GM12878 (cell line): Measurements from ENCODE around the gene MAN1A1. TPM values are rescaled to one million over a fixed set of nuclear protein-coding genes. Genes with fewer than 3 reads are reported as not detected.

Experiments used
- ATAC-seq: fragments of 200-7000 bp; cut with Tn5 transposase; 3 replicates; pipeline ENCODE4 v1.9.1; 2020; ENCODE audit warnings: mild to moderate bottlenecking, moderate library complexity
- BruUV-seq: library from RNA; stranded (reverse); fragments of 400-500 nt; replicated peaks from 2 replicates; lab custom pipeline; 2021; lab: Mats Ljungman, UMichigan
- CTCF ChIA-PET: fragments of 300-600 bp; sonication (Branson Sonifier 250); formaldehyde crosslinking; extraction: SDS; loops from one replicate; lab custom pipeline; 2021; ENCODE audit warnings: inconsistent platforms; lab: Yijun Ruan, JAX
- POLR2A ChIA-PET: fragments of 350-600 bp; formaldehyde crosslinking; extraction: SDS; loops from one replicate; lab custom pipeline; 2021; ENCODE audit warnings: inconsistent platforms; lab: Charles Lee
- RAD21 ChIA-PET: fragments of 300-600 bp; sonication (Branson Sonifier 250); formaldehyde crosslinking; loops from one replicate; lab custom pipeline; 2023; ENCODE audit warnings: antibody characterized with exemption; ENCODE audit not compliant: unreplicated experiment; lab: Charles Lee
- SMC1A ChIA-PET: fragments of 300-600 bp; sonication (Branson Sonifier 250); formaldehyde crosslinking; loops from one replicate; lab custom pipeline; 2023; ENCODE audit not compliant: unreplicated experiment, uncharacterized antibody; lab: Charles Lee
- DNase-seq: peaks from one replicate; pipeline ENCODE4 v3.0.0-alpha.2; 2011; ENCODE audit warnings: low read depth, low spot score
- FAIRE-seq: peaks from 3 replicates; lab custom pipeline; 2011; peaks lifted over from hg19 to GRCh38; lab: Jason Lieb, UNC
- H2AFZ ChIP-seq: 2 replicates; pipeline ENCODE4 v1.6.0; 2011; ENCODE audit warnings: low read depth, low read length, control low read depth; ENCODE audit not compliant: control insufficient read depth
- H3K27ac ChIP-seq: 2 replicates; pipeline ENCODE4 v1.5.1; 2011; ENCODE audit warnings: control low read depth; ENCODE audit not compliant: control insufficient read depth, insufficient read depth
- H3K27me3 ChIP-seq, 2 experiments: replicated peaks in 1 of 2; 2 replicates each; pipeline versions ENCODE4 v1.6.0 to v1.6.1; 2011; ENCODE audit warnings: low read length in 1 of 2; ENCODE audit not compliant: control insufficient read depth in 2 of 2, insufficient read depth in 2 of 2
- H3K36me3 ChIP-seq, 2 experiments: 2 replicates each; pipeline ENCODE4 v1.5.1; 2011; ENCODE audit warnings: low read length in 1 of 2; ENCODE audit not compliant: control insufficient read depth in 2 of 2, insufficient read depth in 2 of 2
- H3K4me1 ChIP-seq: 2 replicates; pipeline ENCODE4 v1.6.1; 2011; ENCODE audit warnings: mild to moderate bottlenecking, low read length, moderate library complexity, mixed read lengths; ENCODE audit not compliant: control insufficient read depth, insufficient read depth
- H3K4me2 ChIP-seq: 2 replicates; pipeline ENCODE4 v1.6.0; 2011; ENCODE audit warnings: control low read depth; ENCODE audit not compliant: control insufficient read depth, insufficient read depth
- H3K4me3 ChIP-seq: fragments of 200-600 bp; sonication (generic); 2 replicates; pipeline ENCODE4 v1.5.1; 2016
- H3K79me2 ChIP-seq: 2 replicates; pipeline ENCODE4 v1.6.0; 2011; ENCODE audit warnings: low read length; ENCODE audit not compliant: control insufficient read depth, insufficient read depth
- H3K9ac ChIP-seq: 2 replicates; pipeline ENCODE4 v1.8.0; 2011; ENCODE audit warnings: low read length, control low read depth, mixed read lengths; ENCODE audit not compliant: control insufficient read depth, insufficient read depth
- H3K9me3 ChIP-seq: replicated peaks from 3 replicates; pipeline ENCODE4 v1.5.1; 2011; ENCODE audit warnings: mild to moderate bottlenecking, low read length; ENCODE audit not compliant: control insufficient read depth, insufficient read depth
- H4K20me1 ChIP-seq: 2 replicates; pipeline ENCODE4 v1.6.0; 2011; ENCODE audit not compliant: control insufficient read depth, insufficient read depth
- DPF2 ChIP-seq: fragments of 450-650 bp; IDR thresholded peaks from 2 replicates; pipeline ENCODE4 v1.6.1; 2017; ENCODE audit warnings: mild to moderate bottlenecking
- FOXM1 ChIP-seq: IDR thresholded peaks from 2 replicates; pipeline ENCODE4 v1.6.1; 2012; ENCODE audit warnings: low read depth, mild to moderate bottlenecking, inconsistent platforms, low read length, moderate library complexity
- NR2F1 ChIP-seq: fragments of 450-650 bp; conservative IDR thresholded peaks from 2 replicates; pipeline ENCODE4 v1.6.1; 2017; ENCODE audit warnings: mild to moderate bottlenecking
- POLR2AphosphoS5 ChIP-seq: IDR thresholded peaks from 2 replicates; pipeline ENCODE4 v1.6.1; 2011; ENCODE audit warnings: mild to moderate bottlenecking, low read length, inconsistent platforms
- RAD21 ChIP-seq: IDR thresholded peaks from 2 replicates; pipeline ENCODE4 v1.6.1; 2011; ENCODE audit warnings: mild to moderate bottlenecking, low read depth, low read length, moderate library complexity; ENCODE audit not compliant: insufficient read depth
- RBBP5 ChIP-seq: fragments of 200-600 bp; sonication (generic); conservative IDR thresholded peaks from 2 replicates; pipeline ENCODE4 v1.6.1; 2016
- SIX5 ChIP-seq: IDR thresholded peaks from 2 replicates; pipeline ENCODE4 v1.6.1; 2011; ENCODE audit warnings: mild to moderate bottlenecking, low read depth, low read length, moderate library complexity; ENCODE audit not compliant: severe bottlenecking
- SMARCA5 ChIP-seq: fragments of 450-650 bp; IDR thresholded peaks from 2 replicates; pipeline ENCODE4 v1.6.1; 2017; ENCODE audit warnings: mild to moderate bottlenecking
- YBX1 ChIP-seq: fragments of 450-650 bp; IDR thresholded peaks from 2 replicates; pipeline ENCODE4 v1.6.1; 2016; ENCODE audit warnings: antibody characterized with exemption
- ZNF274 ChIP-seq: IDR thresholded peaks from one replicate; pipeline ENCODE4 v1.8.0; 2011; ENCODE audit not compliant: insufficient read length, insufficient read depth
- WGBS: methylation state at CpG from one replicate; pipeline ENCODE4 v1.1.6; 2016; ENCODE audit warnings: low lambda C conversion rate; ENCODE audit not compliant: insufficient replicate concordance, insufficient coverage; ENCODE audit errors: missing lambda C conversion rate; 5-methylcytosine and 5-hydroxymethylcytosine counted together
- in situ Hi-C: fragments of 300-500 bp; cut with MboI; formaldehyde crosslinking; loops from 9 replicates; pipeline ENCODE4 v1.14.3; 2018; ENCODE audit warnings: mixed read lengths
- intact Hi-C: fragments of 100-400 bp; cut with micrococcal nuclease; formaldehyde crosslinking; loops from one replicate; pipeline ENCODE4 v1.14.2; 2022; ENCODE audit not compliant: unreplicated experiment
- polyA plus RNA-seq, 11 experiments: library from polyadenylated mRNA; depleted of rRNA in 4 of 11; unstranded in 6 of 11; stranded (reverse) in 5 of 11; fragments of >200 nt; fragmentation: Nextera tagmentation in 4 of 11; fragmentation: Illumina TruSeq in 1 of 11; extraction: Ambion mirVana in 4 of 11; extraction: Trizol in 1 of 11; gene quantifications; 1 replicate in 1 of 11; 2 replicates in 10 of 11; pipeline versions ENCODE4 v1.2.1 to v1.2.3, GENCODE V29; 2011 to 2016; ENCODE audit warnings: inconsistent platforms in 2 of 11, missing spikeins in 2 of 11, low read depth in 1 of 11
- total RNA-seq, 4 experiments: library from RNA; depleted of rRNA in 3 of 4; stranded (reverse); fragments of >200 nt in 3 of 4; fragmentation: Illumina TruSeq in 1 of 4; extraction: Trizol in 1 of 4; gene quantifications; 2 replicates each; pipeline versions ENCODE4 v1.2.1 to v1.2.3, GENCODE V29; 2013 to 2021
- TF ChIP-seq, protein P1 (sequence below): fragments of 450-650 bp; formaldehyde crosslinking; IDR thresholded peaks from 2 replicates; pipeline ENCODE4 v1.4.0; 2022; ENCODE audit warnings: mild to moderate bottlenecking, moderate library complexity
- TF ChIP-seq, protein P2 (sequence below): IDR thresholded peaks from 2 replicates; pipeline ENCODE4 v1.6.1; 2012; ENCODE audit warnings: mild to moderate bottlenecking, low read depth, low read length
- TF ChIP-seq, protein P3 (sequence below): fragments of 450-650 bp; IDR thresholded peaks from 2 replicates; pipeline ENCODE4 v1.6.1; 2016; ENCODE audit warnings: mild to moderate bottlenecking
- TF ChIP-seq, protein P4 (sequence below): fragments of 450-650 bp; IDR thresholded peaks from 2 replicates; pipeline ENCODE4 v1.6.1; 2018; ENCODE audit warnings: mild to moderate bottlenecking, low read depth, moderate library complexity; ENCODE audit not compliant: partially characterized antibody

The MAN1A1 gene
- total and polyA plus RNA-seq, 10 of the 15 experiments (the other 5 are each of a cell fraction or from before 2014, with no cell fraction given): 5.4 to 28.1 (median 19.5) TPM

DNA sequence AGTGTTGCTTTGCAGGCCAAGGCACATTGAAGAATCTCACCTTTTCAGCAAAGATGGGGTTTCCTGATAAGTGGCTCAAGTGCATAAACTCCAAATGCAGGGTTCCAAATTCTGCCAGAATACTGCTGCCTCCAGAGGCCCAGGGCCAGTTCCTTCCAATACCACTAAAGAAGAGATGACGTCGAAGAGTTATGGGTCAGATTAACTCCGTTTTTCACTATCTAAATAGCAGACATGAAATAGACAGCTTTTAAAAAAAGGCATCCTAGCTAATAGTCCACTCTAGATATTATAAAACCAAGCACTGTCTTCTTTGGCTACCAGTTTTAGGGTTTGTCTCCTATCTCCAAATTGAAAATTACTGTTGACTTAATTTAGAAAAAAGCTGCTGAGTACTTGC, 144.8 kb downstream of the MAN1A1 start:
- TF ChIP-seq YBX1 (no peak), SMARCA5 (no peak), FOXM1 (no peak), SIX5 (no peak), DPF2 (no peak), RBBP5 (no peak), ZNF274 (no peak), POLR2AphosphoS5 (no peak), RAD21 (no peak), NR2F1 (no peak)
- TF ChIP-seq, protein P1, sequence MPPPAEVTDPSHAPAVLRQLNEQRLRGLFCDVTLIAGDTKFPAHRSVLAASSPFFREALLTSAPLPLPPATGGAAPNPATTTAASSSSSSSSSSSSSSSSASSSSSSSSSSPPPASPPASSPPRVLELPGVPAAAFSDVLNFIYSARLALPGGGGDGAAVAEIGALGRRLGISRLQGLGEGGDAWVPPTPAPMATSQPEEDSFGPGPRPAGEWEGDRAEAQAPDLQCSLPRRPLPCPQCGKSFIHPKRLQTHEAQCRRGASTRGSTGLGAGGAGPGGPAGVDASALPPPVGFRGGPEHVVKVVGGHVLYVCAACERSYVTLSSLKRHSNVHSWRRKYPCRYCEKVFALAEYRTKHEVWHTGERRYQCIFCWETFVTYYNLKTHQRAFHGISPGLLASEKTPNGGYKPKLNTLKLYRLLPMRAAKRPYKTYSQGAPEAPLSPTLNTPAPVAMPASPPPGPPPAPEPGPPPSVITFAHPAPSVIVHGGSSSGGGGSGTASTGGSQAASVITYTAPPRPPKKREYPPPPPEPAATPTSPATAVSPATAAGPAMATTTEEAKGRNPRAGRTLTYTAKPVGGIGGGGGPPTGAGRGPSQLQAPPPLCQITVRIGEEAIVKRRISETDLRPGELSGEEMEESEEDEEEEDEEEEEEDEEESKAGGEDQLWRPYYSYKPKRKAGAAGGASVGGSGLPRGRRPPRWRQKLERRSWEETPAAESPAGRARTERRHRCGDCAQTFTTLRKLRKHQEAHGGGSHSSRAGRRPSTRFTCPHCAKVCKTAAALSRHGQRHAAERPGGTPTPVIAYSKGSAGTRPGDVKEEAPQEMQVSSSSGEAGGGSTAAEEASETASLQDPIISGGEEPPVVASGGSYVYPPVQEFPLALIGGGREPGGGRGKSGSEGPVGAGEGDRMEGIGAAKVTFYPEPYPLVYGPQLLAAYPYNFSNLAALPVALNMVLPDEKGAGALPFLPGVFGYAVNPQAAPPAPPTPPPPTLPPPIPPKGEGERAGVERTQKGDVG (CRISPR knock-in tag): no peak
- TF ChIP-seq, protein P2, sequence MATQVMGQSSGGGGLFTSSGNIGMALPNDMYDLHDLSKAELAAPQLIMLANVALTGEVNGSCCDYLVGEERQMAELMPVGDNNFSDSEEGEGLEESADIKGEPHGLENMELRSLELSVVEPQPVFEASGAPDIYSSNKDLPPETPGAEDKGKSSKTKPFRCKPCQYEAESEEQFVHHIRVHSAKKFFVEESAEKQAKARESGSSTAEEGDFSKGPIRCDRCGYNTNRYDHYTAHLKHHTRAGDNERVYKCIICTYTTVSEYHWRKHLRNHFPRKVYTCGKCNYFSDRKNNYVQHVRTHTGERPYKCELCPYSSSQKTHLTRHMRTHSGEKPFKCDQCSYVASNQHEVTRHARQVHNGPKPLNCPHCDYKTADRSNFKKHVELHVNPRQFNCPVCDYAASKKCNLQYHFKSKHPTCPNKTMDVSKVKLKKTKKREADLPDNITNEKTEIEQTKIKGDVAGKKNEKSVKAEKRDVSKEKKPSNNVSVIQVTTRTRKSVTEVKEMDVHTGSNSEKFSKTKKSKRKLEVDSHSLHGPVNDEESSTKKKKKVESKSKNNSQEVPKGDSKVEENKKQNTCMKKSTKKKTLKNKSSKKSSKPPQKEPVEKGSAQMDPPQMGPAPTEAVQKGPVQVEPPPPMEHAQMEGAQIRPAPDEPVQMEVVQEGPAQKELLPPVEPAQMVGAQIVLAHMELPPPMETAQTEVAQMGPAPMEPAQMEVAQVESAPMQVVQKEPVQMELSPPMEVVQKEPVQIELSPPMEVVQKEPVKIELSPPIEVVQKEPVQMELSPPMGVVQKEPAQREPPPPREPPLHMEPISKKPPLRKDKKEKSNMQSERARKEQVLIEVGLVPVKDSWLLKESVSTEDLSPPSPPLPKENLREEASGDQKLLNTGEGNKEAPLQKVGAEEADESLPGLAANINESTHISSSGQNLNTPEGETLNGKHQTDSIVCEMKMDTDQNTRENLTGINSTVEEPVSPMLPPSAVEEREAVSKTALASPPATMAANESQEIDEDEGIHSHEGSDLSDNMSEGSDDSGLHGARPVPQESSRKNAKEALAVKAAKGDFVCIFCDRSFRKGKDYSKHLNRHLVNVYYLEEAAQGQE: no peak
- TF ChIP-seq, protein P3, sequence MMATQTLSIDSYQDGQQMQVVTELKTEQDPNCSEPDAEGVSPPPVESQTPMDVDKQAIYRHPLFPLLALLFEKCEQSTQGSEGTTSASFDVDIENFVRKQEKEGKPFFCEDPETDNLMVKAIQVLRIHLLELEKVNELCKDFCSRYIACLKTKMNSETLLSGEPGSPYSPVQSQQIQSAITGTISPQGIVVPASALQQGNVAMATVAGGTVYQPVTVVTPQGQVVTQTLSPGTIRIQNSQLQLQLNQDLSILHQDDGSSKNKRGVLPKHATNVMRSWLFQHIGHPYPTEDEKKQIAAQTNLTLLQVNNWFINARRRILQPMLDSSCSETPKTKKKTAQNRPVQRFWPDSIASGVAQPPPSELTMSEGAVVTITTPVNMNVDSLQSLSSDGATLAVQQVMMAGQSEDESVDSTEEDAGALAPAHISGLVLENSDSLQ: no peak
- TF ChIP-seq, protein P4, sequence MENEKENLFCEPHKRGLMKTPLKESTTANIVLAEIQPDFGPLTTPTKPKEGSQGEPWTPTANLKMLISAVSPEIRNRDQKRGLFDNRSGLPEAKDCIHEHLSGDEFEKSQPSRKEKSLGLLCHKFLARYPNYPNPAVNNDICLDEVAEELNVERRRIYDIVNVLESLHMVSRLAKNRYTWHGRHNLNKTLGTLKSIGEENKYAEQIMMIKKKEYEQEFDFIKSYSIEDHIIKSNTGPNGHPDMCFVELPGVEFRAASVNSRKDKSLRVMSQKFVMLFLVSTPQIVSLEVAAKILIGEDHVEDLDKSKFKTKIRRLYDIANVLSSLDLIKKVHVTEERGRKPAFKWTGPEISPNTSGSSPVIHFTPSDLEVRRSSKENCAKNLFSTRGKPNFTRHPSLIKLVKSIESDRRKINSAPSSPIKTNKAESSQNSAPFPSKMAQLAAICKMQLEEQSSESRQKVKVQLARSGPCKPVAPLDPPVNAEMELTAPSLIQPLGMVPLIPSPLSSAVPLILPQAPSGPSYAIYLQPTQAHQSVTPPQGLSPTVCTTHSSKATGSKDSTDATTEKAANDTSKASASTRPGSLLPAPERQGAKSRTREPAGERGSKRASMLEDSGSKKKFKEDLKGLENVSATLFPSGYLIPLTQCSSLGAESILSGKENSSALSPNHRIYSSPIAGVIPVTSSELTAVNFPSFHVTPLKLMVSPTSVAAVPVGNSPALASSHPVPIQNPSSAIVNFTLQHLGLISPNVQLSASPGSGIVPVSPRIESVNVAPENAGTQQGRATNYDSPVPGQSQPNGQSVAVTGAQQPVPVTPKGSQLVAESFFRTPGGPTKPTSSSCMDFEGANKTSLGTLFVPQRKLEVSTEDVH: no peak
- CTCF ChIA-PET: interaction anchor here (1.0 kb wide), 1 partner anchor 75 kb away, joined by 3 read pairs; no protein-coding TSS in a partner anchor

More for the DNA sequence above, 144.8 kb downstream of the MAN1A1 start:
- SMC1A ChIA-PET: interaction anchor here (0.7 to 2.1 kb wide), 10 partner anchors 17 to 142 kb away, joined by 3 to 8 read pairs (median 3); no protein-coding TSS in a partner anchor
- POLR2A ChIA-PET: no interaction called here
- Histone ChIP-seq H3K27me3 (no peaks in the 10 kb centered on the region), H4K20me1 (no peaks in the 10 kb centered on the region), H3K4me2 (no peak overlapping the region), H3K79me2 (no peaks in the 10 kb centered on the region), H3K36me3 (peaks cover 2 to 7% of the 10 kb centered on the region in 2 experiments), H3K4me3 (no peak overlapping the region), H3K27ac (no peak overlapping the region), H3K4me1 (0 out of 2 replicates have a peak, but pooled peaks cover 2% of the 10 kb centered on the region), H2AFZ (no peak overlapping the region), H3K9ac (no peak overlapping the region), H3K9me3 (no peaks in the 10 kb centered on the region)
- FAIRE-seq: no peak
- intact Hi-C loops (no loop called here), in situ Hi-C loops (no loop called here)
- no peak for ATAC-seq
- 98% methylated on average over 3 of the region's 3 CpGs for WGBS
- RAD21 ChIA-PET: no interaction called here
- DNase-seq: no peak
- BruUV-seq: no TSS peak
